NCI-H2196 (cell line): ENCODE measurements around the gene FBXO21.
"Not testable (repeated sequence)": the region's sequence is repeated elsewhere in the genome, so short reads cannot be mapped to it uniquely, and the experiment has no call there.

Source experiments
- DNase-seq: peaks from one replicate; lab custom pipeline; 2025; ENCODE audit not compliant: unreplicated experiment; lab: John Stamatoyannopoulos, UW

FBXO21 gene

DNA sequence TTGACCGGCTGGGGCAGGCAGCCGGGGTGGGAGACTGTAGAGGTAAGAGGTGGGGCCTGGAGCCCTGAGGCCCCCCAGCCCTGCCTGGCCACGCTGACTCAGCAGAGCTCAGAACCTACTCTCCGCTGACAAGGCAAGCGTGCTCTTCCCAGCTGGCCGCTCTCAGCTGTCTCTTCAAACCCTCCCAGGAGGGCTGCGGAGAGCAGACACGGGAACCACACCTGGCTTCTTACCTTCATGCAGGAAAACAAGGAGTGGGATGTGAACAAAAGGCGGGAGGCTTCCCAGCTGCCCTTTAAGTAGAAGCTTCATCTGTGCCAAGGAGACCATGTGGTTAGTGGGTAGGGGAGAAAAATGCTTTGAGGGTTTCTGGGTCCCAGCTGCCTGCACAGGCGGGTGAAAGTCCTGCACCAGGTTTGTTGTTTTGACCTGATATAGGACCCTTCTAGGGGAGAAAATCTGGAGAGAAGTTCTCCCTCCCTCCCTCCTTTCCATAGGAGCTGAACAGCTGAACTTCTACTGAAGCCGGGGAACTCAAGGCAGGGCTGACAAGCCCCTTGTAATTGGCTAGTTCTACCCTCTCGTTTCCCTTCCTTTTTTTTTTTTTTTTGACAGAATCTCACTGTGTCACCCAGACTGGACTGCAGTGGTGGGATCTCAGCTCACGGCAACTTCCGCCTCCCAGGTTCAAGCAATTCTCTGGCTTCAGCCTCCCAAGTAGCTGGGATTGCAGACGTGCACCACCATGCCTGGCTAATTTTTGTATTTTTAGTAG lies 78.3 kb downstream of the FBXO21 start:
- DNase-seq: peak; percentile 27

DNA sequence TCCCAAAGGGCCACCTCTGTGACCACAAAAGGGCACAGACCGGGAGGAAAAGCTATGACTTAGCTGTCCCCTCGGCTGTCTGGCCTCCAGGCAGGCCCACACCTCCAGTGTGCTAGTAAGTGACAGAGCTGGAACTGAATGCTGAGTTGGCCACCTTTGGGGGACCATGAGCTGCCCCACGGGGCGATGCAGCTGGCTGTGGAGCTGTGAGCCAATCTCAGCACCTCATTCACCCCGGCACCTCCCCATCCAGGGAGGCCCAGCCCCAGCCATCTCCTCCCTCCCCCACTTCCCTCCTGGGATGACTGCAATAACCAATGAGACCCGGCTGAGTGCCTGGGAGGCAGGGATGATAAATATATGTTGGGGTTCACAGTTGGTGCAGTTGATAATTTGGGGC lies 78.9 kb downstream of the FBXO21 start:
- no peak for DNase-seq

DNA sequence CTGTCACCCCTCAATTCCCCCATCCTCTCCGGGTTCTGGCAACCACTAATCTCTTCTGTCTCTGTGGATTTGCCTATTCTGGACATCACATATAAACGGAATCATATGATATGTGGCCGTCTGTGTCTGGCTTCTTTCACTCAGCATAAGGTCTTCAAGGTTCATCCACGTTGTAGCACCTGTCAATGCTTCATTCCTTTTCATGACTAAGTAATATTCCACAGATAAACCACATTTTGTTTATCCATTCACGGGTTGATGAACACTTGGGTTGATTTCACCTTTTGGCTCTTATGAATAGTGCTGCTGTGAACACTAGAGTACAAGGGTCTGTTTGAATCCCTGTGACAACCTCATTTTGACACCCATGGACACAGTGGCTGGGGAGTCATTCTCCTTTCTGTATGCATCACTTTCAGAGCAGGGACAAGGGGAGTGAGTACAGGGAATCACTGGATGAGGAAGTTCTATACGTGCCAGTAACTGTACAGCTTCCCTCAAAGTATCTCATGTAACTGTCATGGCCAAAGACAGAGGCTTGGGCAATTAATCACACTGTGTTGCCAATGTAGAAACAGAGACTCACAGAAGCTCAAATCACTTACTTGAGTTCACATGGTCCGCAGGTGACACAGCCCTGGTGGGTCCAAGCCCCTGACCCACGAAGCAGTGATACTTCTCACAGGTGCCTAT lies 80.2 kb downstream of the FBXO21 start:
- no peak for DNase-seq

DNA sequence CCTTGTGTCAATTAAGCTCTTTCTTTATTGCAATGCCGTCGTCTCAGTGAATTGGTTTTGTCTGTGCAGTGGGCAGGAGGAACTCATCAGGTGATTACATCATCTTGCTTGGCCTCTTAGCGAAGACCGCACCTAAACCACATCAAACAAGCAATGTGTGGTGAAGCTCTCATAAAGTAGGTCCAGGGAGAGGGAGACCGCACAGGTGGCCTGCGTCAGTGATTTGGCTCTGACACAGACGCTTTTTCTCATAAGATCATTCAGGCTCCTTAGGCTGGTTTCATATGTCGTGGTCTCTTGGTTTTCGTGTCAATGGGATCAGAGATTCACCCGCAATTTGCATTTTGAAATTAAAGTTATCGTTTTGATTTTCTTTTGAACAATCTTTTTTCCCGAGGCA lies 84.4 kb downstream of the FBXO21 start:
- peak; percentile 20 for DNase-seq

DNA sequence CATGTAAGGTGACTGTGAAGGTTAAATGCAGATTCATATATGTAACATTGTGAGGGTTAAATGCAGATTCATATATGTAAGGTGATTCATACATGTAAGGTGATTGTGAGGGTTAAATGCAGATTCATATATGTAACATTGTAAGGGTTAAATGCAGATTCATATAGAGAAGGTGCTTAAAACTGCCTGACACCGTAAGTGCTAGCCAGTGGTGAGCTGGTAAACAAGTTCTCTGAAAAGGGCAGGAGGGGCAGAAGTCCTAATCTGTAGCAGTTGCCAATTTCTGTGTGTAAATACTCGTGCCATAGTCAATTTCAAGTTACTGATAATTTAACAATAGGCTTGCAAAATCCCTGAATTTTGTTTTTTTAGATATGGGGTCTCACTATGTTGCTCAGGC lies 86.3 kb downstream of the FBXO21 start:
- DNase-seq: not testable (repeated sequence)

DNA sequence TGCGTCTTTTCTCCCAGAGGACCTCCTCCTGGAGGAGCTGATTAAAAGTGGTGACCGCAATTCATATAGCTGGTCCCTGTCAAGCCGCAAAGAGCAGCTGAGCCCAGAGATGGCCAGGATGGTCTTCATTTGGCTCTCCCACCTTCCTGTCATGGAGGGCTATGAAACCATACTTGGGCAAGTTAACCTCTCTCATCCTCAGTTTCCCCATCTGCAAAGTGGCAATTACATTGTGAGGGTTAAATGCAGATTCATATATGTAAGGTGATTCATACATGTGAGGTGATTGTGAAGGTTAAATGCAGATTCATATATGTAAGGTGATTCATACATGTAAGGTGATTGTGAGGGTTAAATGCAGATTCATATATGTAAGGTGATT lies 87.5 kb downstream of the FBXO21 start:
- no peak for DNase-seq

DNA sequence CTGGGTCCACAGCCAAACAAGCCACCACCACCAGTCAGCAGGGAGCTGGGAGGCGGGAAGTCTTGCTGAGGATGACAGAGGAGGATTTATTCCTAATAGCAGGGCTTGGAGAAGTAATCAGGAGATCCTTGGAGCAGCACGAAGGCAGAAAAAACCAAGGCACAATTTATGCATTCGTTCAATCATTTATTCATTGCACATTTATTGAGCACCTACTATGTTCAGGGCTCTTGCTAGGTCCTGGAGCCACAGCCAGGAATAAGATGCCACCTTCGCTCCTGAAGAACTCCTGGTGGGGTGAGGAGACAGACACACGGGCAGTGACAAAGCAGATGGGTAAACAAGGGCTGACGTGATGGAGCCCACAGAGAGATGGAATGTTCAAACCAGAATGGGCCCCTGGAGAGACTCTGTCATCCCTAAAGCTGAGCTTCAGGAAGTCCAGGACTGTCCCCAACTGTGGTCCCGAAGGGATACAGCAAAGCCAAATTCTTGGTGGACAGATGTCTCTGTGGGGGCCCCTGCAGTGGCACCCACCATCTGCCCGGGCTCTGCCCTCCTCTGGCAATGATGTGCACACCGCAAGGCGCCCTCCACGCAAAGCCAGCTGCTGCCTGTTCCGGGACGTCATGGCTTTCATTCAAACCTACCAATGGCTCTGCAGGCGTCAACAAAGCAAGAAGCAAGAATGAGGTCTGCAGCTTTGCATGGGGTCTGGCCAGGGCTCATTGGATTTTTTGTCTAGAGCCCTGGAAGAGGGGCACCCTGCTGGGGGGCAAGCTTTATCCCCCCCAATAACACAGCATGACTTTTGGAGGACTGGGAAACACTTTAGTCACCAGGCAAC lies 88.1 kb downstream of the FBXO21 start:
- DNase-seq: no peak

DNA sequence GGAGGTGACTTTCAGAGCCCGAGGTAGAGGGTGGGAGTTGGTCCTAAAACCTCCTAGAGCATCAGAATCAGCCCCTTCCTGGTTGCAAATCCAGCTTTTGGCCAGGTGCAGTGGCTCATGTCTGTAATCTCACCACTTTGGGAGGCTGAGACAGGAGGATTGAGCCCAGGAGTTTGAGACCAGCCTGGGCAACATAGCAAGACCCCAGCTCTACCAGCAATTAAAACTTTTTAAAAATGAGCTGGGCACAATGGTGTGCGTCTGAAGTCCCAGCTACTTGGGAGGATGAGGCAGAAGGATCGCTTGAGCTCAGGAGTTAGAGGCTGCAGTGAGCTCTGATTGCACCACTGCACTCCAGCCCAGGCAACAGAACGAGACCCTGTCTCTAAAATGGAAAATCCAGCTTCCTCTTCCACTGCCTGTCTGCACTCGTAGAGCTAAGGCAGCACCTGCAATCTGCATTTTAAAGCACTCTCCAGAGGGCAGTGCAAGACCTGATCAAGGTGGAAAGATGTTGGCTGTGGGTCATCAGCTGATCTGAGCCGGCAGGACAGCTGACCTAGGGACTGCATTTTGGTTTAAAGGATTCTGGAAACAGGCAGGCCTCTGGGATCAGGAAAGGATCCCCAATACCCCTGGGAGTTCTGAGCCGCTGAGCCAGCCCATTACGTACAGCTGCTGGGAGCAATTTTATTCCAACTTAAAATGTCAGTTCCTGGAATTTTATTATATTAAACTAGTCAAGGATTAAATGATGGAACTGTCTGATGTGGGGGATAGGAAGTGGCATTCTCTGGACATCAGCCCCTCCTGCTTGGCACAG lies 89.2 kb downstream of the FBXO21 start:
- no peak for DNase-seq

DNA sequence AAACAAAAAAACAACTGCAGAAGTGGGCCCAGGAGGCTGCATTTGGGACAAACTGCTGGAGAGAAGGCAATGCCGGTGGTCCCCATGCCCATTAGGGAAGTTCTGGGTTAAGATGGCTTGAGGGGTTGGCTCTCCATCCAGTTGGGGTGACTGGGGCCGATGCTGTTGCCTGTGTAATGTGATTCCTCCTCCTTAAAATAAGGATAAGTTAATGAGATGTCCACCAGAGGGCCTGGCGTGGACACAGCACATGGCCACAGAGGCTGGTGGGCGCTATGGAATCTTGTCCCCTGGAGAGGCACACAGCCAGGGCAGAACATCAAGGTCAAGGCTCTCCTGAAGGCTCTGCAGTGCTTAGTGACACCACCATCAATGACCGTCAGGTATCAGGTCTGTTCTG lies 90.0 kb downstream of the FBXO21 start:
- DNase-seq: peak; percentile 16

DNA sequence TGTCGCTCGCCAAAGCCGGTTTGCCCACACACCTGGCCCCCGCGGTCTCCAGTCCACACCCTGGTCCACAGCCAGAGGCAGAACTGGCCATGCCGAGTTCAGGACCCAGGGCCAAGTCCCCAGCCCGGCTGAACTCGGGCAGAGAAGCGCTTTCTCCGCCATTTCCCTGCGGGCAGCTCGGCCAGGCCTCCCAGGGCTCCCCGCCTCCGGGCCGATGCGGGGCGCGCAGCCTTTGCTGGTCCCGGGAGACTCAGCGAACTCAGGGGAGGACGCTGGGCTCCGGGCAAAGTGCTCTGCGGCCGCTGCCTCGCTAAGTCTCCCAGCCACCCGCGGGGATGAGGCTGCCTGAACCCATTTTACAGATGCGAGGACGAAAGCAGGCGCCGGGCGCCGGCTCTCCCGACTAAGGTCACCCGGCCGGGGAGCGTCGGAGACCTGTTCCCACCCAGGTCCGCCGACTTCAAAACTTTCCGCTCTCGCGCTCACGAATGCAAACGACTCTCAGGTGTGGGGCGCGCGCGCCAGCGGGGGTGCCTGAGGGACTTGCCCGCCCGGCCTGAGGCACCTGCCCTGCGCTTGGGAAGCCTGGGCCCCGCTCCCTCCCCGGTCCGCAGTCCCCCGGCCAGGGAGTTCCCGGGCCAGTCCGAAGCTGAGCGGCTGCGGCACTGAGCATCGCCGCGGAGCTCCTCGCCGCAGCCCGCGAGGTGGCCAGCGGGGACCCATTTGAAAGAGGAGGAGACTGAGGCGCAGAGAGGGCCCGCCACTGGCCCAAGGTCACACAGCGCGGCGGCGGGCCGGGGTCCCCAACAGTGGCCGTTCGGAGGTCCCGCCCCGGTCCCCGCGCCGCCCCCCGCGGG lies 91.7 kb downstream of the FBXO21 start:
- no peak for DNase-seq

DNA sequence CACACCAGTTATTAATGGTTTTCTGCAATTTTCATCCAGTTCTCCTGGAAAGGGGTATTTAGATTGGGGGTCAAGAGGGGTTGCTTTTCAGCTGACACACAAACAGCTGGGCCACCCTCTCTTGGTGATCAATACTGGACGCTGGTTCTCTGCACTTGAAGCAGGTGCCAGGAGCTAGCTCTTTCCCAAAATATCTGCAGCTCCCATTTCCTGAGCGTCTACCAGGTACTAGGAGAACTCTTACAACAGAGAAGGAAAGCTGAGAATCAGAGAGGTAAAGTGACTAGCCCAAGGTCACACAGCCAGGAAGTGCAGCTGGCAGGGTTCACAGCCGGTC lies 92.3 kb downstream of the FBXO21 start:
- DNase-seq: no peak

DNA sequence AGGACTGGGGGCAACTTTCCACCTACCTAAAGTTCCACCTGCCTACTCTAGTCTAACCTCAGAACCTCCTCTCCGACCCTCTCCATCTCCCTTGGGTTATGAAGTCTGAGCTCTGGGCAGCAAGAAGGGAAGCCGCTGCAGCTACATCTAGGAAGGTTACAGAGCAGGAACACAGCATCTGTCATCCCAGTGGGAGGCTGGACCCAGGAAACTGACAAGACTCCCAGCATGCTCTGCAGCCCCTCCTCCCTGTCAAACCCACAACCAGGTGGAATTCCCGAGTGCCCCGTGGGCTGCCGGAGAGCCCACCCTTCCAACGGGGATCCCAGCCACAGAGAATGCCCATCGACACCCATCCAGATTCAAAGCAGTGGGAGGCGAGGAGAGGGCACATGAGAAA lies 93.1 kb downstream of the FBXO21 start:
- DNase-seq: no peak

DNA sequence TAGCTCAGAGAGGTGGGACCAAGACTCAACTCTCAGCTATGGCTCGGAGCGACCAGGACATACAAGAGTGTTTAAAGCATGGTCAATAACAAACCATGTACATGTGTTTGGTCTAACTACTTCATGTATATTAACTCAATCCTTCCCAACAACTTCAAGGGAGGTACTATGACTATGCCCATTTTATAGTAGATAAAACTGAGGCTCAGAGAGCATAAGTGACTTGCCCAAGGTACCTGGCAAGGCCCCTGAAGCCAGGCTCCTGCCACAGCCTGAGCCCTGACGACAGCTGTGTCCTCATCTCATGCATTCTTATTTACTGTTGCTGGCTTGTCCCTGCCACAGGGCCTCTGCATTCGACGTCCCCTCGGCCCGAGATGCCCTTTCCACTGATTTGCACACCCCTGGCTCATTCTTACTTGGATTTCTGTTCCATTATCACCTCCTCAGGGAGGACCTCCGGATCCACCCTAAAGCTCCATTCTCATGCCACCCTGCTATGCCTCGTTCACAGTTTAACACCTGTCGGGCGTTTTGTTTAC lies 93.7 kb downstream of the FBXO21 start:
- no peak for DNase-seq

DNA sequence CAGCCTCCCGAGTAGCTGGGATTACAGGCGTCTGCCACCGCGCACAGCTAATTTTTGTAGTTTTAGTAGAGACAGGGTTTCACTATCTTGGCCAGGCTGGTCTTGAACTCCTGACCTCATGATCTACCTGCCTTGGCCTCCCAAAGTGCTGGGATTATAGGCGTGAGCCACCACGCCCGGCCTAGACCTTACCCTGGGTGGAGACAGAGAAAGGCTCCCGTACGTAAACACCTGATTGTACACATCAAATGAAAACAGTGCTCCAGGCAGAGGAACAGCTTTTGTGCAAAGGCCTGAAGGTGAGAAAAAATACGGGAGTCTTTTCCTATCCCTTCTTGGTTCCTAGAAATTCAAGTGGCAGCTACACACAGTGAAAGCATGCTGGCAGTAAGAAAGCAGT lies 95.1 kb downstream of the FBXO21 start:
- not testable (repeated sequence) for DNase-seq

DNA sequence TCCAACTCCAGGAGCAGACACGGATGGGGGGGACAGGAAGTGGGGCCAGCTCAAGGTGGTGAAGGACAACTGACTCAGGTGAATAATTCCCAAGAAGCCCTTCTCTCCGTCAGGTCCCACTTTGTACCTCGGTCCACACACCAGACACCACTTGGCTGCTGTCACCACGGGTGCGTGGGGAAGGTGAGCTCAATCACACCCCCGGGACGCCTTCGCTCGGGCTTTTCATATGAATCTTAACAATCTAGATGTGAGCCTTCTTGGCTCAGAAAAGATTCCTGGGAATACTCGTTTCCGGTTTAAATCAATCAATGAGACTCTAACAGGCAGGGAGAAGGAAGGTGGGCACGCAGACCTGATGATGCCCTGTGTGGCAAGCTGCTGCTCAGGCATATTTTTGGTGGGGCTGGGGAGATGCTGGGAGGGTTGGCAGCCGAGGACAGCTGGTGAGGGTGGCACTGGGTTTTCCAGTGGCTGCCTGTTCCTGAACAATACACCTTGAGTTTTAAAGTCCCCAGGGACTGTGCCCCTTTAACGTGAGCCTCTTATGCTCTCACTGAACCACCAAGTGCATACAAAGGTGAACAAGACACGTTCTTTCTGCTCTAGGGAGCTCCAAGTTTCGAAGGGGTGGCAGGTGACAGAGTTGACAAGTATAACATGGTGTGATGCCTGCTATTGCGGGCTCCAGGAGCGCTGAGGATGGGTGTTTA lies 96.2 kb downstream of the FBXO21 start:
- no peak for DNase-seq

DNA sequence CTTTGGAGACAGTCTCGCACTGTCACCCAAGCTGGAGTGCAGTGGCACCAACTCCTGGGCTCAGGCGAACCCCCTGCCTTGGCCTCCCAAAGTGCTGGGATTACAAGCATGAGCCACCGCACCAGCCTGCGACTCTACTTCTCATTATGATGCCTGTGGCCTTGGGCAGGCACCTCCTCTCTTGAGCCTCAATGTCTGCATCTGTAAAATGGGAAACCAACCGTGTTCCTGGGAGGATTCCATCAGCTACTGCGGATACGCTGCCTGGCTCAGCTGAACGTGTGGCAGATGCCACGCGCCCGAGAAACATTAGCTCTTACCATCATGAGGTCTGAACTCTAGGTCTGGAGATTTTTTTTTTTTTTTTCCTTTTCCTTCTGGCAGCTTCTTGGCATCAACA lies 96.8 kb downstream of the FBXO21 start:
- no peak for DNase-seq

DNA sequence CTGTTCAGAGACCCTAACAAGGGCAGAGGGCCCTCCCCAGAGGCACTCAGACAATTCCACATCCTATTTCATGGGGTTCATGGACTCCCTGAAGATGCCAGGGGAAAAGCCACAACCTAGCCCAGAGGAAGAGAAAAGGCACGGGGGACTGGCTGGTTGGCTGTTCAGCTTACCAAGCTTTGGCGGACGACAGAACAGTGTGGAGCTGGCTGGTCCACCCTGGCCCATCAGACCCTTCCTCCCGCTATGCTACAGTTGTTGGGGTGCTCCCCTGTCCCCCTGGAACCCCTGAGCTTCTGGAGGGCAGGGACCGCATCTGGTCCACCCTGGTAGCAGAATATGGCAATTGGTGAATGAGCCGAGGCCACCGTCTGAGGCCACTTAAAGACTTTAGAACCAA lies 97.4 kb downstream of the FBXO21 start:
- no peak for DNase-seq

DNA sequence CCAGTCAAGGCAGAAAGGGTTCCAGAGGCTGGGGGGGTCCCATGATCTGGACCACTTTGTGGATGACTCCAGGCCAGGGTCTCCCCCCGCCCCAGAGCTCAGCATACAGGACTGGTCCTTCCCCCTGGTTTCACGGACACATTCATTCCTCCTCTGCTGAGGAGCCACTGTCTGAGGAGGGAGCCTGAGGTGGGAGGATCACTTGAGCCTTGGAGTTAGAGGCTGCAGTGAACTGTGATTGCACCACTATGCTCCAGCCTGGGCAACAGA lies 97.8 kb downstream of the FBXO21 start:
- no peak for DNase-seq
